Measurements from ENCODE around the gene GSTT2B. TPM values are rescaled to one million over a fixed set of nuclear protein-coding genes. Genes with fewer than 3 reads are reported as not detected.

GSTT2B gene
- total RNA-seq, 6 experiments from 2014 or later: 0.50 to 23.7 (median 3.4) TPM; not detected in 1

GRCh38 chr22:23915290-23915689, 45.7 kb downstream of the GSTT2B start:
- no peak overlapping the region for H3K27ac ChIP-seq
- DNase-seq: peak in 1 of 3 donors; percentile 23
- H3K4me1 ChIP-seq: peaks cover 0 to 11% (median 0%) of the 10 kb centered on the region in 4 donors
- no peak overlapping the region for H3K4me3 ChIP-seq
- intact Hi-C loops (cut with DNase I): loop anchor here in 1 of 2 donors (10.0 kb wide), 1 partner anchor 60 kb away; the partner anchor contains the start of gene DDT
- H3K36me3 ChIP-seq: peaks cover 0 to 4% (median under 1%) of the 10 kb centered on the region in 4 donors
- no peak for ATAC-seq
- H3K9me3 ChIP-seq: no peaks in the 10 kb centered on the region
- no peak for TF ChIP-seq POLR2A (IDR thresholded peaks at IDR 0.05)
- no peak for TF ChIP-seq CTCF (IDR thresholded peaks at IDR 0.05)
- no peaks in the 10 kb centered on the region for H3K27me3 ChIP-seq
- WGBS (ENCODE audit: insufficient coverage, low coverage, low lambda C conversion rate, missing lambda C conversion rate): 76% methylated on average over 3 of the region's 3 CpGs

GRCh38 chr22:23913661-23914353, 47.2 kb downstream of the GSTT2B start:
- Histone ChIP-seq H3K4me3 (peak overlapping the region; percentile 46 to 63 (median 54)), H3K4me1 (peaks cover 0 to 13% (median 2%) of the 10 kb centered on the region in 4 donors), H3K27ac (peak overlapping the region; percentile 60 to 84 (median 78)), H3K9me3 (no peaks in the 10 kb centered on the region), H3K36me3 (peaks cover 0 to 2% (median 0%) of the 10 kb centered on the region in 4 donors), H3K27me3 (no peaks in the 10 kb centered on the region)
- DNase-seq (peak; percentile 99 to 100 (median 100)), ATAC-seq (peak; percentile 98 to 99 (median 99))
- under 1% methylated on average over 38 of the region's 44 CpGs for WGBS (ENCODE audit: insufficient coverage, low coverage, low lambda C conversion rate, missing lambda C conversion rate)
- TF ChIP-seq CTCF (IDR thresholded peaks at IDR 0.05) (no peak), POLR2A (IDR thresholded peaks at IDR 0.05) (peak; percentile 88)
- intact Hi-C loops (cut with DNase I): loop anchor here in 1 of 2 donors (10.0 kb wide), 1 partner anchor 61 kb away; the partner anchor contains the start of gene DDT

- Histone ChIP-seq H3K4me1 (peaks cover 0 to 17% (median 2%) of the 10 kb centered on the region in 4 donors), H3K27me3 (no peaks in the 10 kb centered on the region), H3K27ac (peak overlapping the region; percentile 60 to 84 (median 78)), H3K36me3 (peaks cover 0 to 2% (median 0%) of the 10 kb centered on the region in 4 donors), H3K4me3 (peak overlapping the region; percentile 46 to 63 (median 54)), H3K9me3 (no peaks in the 10 kb centered on the region)
- TF ChIP-seq POLR2A (IDR thresholded peaks at IDR 0.05) (no peak), CTCF (IDR thresholded peaks at IDR 0.05) (no peak)
- 0% methylated on average over 1 of the region's 1 CpG for WGBS (ENCODE audit: insufficient coverage, low coverage, low lambda C conversion rate, missing lambda C conversion rate)
- intact Hi-C loops (cut with DNase I): loop anchor here in 1 of 2 donors (10.0 kb wide), 1 partner anchor 62 kb away; the partner anchor contains the start of gene DDT
- DNase-seq (no peak), ATAC-seq (no peak)
Measured at GRCh38 chr22:23913306-23913660, 47.7 kb downstream of the GSTT2B start.

DNA sequence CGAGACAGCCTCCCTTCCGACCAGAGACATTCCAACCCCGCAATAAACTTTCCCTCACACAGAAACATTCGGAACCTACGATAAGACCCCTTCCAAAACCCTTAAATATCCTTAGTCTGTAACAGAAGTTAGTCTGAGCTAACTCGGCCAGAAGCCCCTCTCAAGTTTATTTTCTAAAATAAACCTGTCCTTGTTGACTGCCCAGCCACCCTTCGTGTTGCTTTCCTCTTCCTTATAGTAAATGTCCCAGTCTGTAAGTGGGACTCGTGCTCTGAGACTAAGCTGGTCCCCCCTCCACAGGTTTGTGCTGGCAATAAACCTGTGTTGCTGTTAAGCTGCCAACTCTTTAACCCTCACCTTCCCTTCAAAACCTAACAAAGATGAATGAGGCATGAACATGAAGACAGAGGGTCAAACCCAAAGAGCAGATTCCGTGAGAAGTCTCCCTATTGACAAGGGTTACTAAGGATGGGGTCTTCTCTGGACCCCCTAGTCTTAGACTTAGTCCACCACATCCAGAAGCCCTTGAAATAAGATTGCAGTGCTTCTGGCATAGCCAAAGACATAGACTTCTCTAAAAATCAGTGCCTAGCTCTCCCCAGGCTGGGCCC, 48.6 kb downstream of the GSTT2B start:
- H3K4me3 ChIP-seq: no peak overlapping the region
- DNase-seq: peak in 1 of 3 donors; percentile 22
- H3K9me3 ChIP-seq: no peaks in the 10 kb centered on the region
- H3K4me1 ChIP-seq: peaks cover 0 to 17% (median 2%) of the 10 kb centered on the region in 4 donors
- H3K27ac ChIP-seq: no peak overlapping the region
- H3K36me3 ChIP-seq: peaks cover 0 to 2% (median 0%) of the 10 kb centered on the region in 4 donors
- 91% methylated on average over 9 of the region's 9 CpGs for WGBS (ENCODE audit: insufficient coverage, low coverage, low lambda C conversion rate, missing lambda C conversion rate)
- no peak for ATAC-seq
- no peaks in the 10 kb centered on the region for H3K27me3 ChIP-seq
- TF ChIP-seq POLR2A (IDR thresholded peaks at IDR 0.05) (no peak), CTCF (IDR thresholded peaks at IDR 0.05) (no peak)
- intact Hi-C loops (cut with DNase I): loop anchor here in 1 of 2 donors (10.0 kb wide), 1 partner anchor 62 kb away; the partner anchor contains the start of gene DDT
